B cell (primary cell): ENCODE results near the gene ATG7. TPM values are rescaled to one million over a fixed set of nuclear protein-coding genes. Genes with fewer than 3 reads are reported as not detected.

ENCODE experiments used
- ATAC-seq: fragments of 200-7000 bp; cut with Tn5 transposase; one replicate; pipeline ENCODE4 v1.10.0; 2021; ENCODE audit warnings: low read depth, mild to moderate bottlenecking, moderate number of reproducible peaks, moderate library complexity
- CTCF ChIA-PET: fragments of 350-600 bp; sonication (Branson Sonifier 250); formaldehyde crosslinking; loops from one replicate; lab custom pipeline; 2021; ENCODE audit warnings: antibody characterized with exemption, inconsistent platforms; lab: Charles Lee
- POLR2A ChIA-PET: fragments of 350-600 bp; sonication (Branson Sonifier 250); formaldehyde crosslinking; loops from one replicate; lab custom pipeline; 2021; ENCODE audit warnings: antibody characterized with exemption; lab: Charles Lee
- DNase-seq: peaks from one replicate; pipeline ENCODE4 v3.0.0; 2013
- H2AFZ ChIP-seq: 2 replicates; pipeline ENCODE4 v1.6.1; 2012; ENCODE audit warnings: mild to moderate bottlenecking, low read depth, low read length; ENCODE audit not compliant: insufficient read depth, poor library complexity, severe bottlenecking
- H3K27ac ChIP-seq, 2 donors: 1 replicate in 1 of 2; 2 replicates in 1 of 2; pipeline ENCODE4 v1.5.1; 2012 to 2013; ENCODE audit warnings: low read length in 2 of 2, mild to moderate bottlenecking in 2 of 2, moderate library complexity in 1 of 2
- H3K27me3 ChIP-seq, 4 experiments: fragments of 200-600 bp in 1 of 4; sonication (generic) in 1 of 4; replicated peaks in 1 of 4; 1 replicate in 2 of 4; 2 replicates in 2 of 4; pipeline versions ENCODE4 v1.6.1 to v1.7.0; 2013 to 2016; ENCODE audit warnings: low read length in 3 of 4, mild to moderate bottlenecking in 2 of 4, mixed read lengths in 1 of 4, moderate library complexity in 1 of 4; ENCODE audit not compliant: insufficient read depth in 4 of 4, control insufficient read depth in 3 of 4; ENCODE audit errors: control extremely low read depth in 1 of 4
- H3K36me3 ChIP-seq, 2 experiments: replicated peaks in 1 of 2; 1 replicate in 1 of 2; 2 replicates in 1 of 2; pipeline versions ENCODE4 v1.6.1 to v1.7.1; 2013; ENCODE audit warnings: low read length in 1 of 2; ENCODE audit not compliant: insufficient read depth in 2 of 2, control insufficient read depth in 1 of 2; ENCODE audit errors: control extremely low read depth in 1 of 2, extremely low read depth in 1 of 2
- H3K4me1 ChIP-seq, 2 donors: fragments of 200-600 bp in 1 of 2; sonication (generic) in 1 of 2; 1 replicate in 1 of 2; 2 replicates in 1 of 2; pipeline versions ENCODE4 v1.5.1 to v1.6.1; 2013 to 2017; ENCODE audit warnings: low read length in 2 of 2; ENCODE audit not compliant: control insufficient read depth in 2 of 2, insufficient read depth in 2 of 2
- H3K4me2 ChIP-seq: replicated peaks from 2 replicates; pipeline ENCODE3; 2012; ENCODE audit warnings: mild to moderate bottlenecking, low read depth, low read length; ENCODE audit not compliant: poor library complexity, severe bottlenecking
- H3K4me3 ChIP-seq, 5 experiments: fragments of 200-600 bp in 1 of 5; sonication (generic) in 1 of 5; 1 replicate in 3 of 5; 2 replicates in 2 of 5; pipeline versions ENCODE4 v1.5.1 to v1.7.0; 2011 to 2016; ENCODE audit warnings: low read length in 4 of 5, mild to moderate bottlenecking in 4 of 5, low read depth in 2 of 5, control low read depth in 1 of 5, moderate library complexity in 1 of 5; ENCODE audit not compliant: insufficient read depth in 1 of 5; ENCODE audit errors: control extremely low read depth in 1 of 5, extremely low read depth in 1 of 5
- H3K79me2 ChIP-seq: fragments of 200-600 bp; sonication (generic); one replicate; pipeline ENCODE4 v1.6.0; 2016; ENCODE audit warnings: low read length; ENCODE audit not compliant: control insufficient read depth, insufficient read depth
- H3K9ac ChIP-seq: fragments of 200-600 bp; sonication (generic); 2 replicates; pipeline ENCODE4 v1.6.1; 2017; ENCODE audit warnings: mild to moderate bottlenecking, low read length, moderate library complexity
- H3K9me3 ChIP-seq, 3 donors: one replicate each; pipeline versions ENCODE4 v1.6.1 to v1.7.1; 2013; ENCODE audit warnings: low read length in 2 of 3; ENCODE audit not compliant: control insufficient read depth in 2 of 3, insufficient read depth in 1 of 3; ENCODE audit errors: control extremely low read depth in 1 of 3
- H4K20me1 ChIP-seq: 2 replicates; pipeline ENCODE4 v1.6.0; 2012; ENCODE audit warnings: mild to moderate bottlenecking, low read length; ENCODE audit not compliant: insufficient read depth, control insufficient read depth, poor library complexity, severe bottlenecking
- H3K27ac Mint-ChIP-seq: one replicate; pipeline ENCODE4 v1.8.0; 2021; ENCODE audit warnings: mixed read lengths
- H3K27me3 Mint-ChIP-seq: one replicate; pipeline ENCODE4 v1.8.0; 2021; ENCODE audit warnings: mixed read lengths
- H3K4me1 Mint-ChIP-seq: one replicate; pipeline ENCODE4 v1.8.0; 2021; ENCODE audit warnings: mixed read lengths
- H3K4me3 Mint-ChIP-seq: one replicate; pipeline ENCODE4 v1.8.0; 2021; ENCODE audit warnings: mixed read lengths
- H3K9me3 Mint-ChIP-seq: one replicate; pipeline ENCODE4 v1.8.0; 2022; ENCODE audit warnings: mixed read lengths; ENCODE audit not compliant: insufficient read depth
- EZH2 ChIP-seq: IDR thresholded peaks from 2 replicates; pipeline ENCODE4 v1.6.1; 2012; ENCODE audit warnings: borderline replicate concordance, low read depth, mild to moderate bottlenecking, moderate library complexity, low read length; ENCODE audit not compliant: insufficient read depth, poor library complexity, severe bottlenecking
- WGBS: methylation state at CpG from one replicate; pipeline ENCODE4 v1.1.5; 2013; ENCODE audit warnings: missing lambda C conversion rate; ENCODE audit not compliant: insufficient coverage; 5-methylcytosine and 5-hydroxymethylcytosine counted together
- intact Hi-C: fragments of 100-400 bp; cut with micrococcal nuclease; formaldehyde crosslinking; loops from one replicate; pipeline ENCODE4 v1.10.0; 2022
- polyA plus RNA-seq: library from polyadenylated mRNA; depleted of rRNA; stranded (reverse); fragments of >200 nt; gene quantifications from 2 replicates; pipeline ENCODE4 v1.2.3, GENCODE V29; 2012
- total RNA-seq, 2 donors: library from RNA; stranded (reverse); fragments of 120-200 nt in 1 of 2; gene quantifications; 1 replicate in 1 of 2; 2 replicates in 1 of 2; pipeline versions ENCODE4 v1.2.3 to v1.2.4, GENCODE V29; 2013 to 2022
- TF ChIP-seq, protein P1 (sequence below): fragments of 200-600 bp; IDR thresholded peaks from one replicate; pipeline ENCODE4 v1.8.0; 2022; ENCODE audit warnings: antibody characterized with exemption, mild to moderate bottlenecking

The ATG7 gene
- total and polyA plus RNA-seq, 2 donors (not counting 1 experiment from before 2014, with no cell fraction given) = 13.9 to 66.4 TPM

- Mint-ChIP-seq H3K4me3 (no peak overlapping the region), H3K27ac (no peak overlapping the region), H3K4me1 (peaks cover 6% of the 10 kb centered on the region), H3K27me3 (no peaks in the 10 kb centered on the region), H3K9me3 (no peaks in the 10 kb centered on the region)
- ATAC-seq = no peak
- no peaks in the 10 kb centered on the region for H3K79me2 ChIP-seq
- H3K4me2 ChIP-seq = no peak overlapping the region
- ChIA-PET POLR2A (no interaction called here), CTCF (no interaction called here)
- DNase-seq = no peak
- intact Hi-C loops = no loop called here
- H3K9ac ChIP-seq = no peak overlapping the region
- H3K4me3 ChIP-seq = no peak overlapping the region
- WGBS = 98% methylated on average over 5 of the region's 6 CpGs
- no peaks in the 10 kb centered on the region for H3K9me3 ChIP-seq
- peaks cover 2 to 70% of the 10 kb centered on the region in 2 experiments for H3K36me3 ChIP-seq
- no peak overlapping the region for H3K27ac ChIP-seq
- no peaks in the 10 kb centered on the region for H3K4me1 ChIP-seq
- no peaks in the 10 kb centered on the region for H3K27me3 ChIP-seq
- no peak overlapping the region for H2AFZ ChIP-seq
- no peak for TF ChIP-seq EZH2
- TF ChIP-seq, protein P1, sequence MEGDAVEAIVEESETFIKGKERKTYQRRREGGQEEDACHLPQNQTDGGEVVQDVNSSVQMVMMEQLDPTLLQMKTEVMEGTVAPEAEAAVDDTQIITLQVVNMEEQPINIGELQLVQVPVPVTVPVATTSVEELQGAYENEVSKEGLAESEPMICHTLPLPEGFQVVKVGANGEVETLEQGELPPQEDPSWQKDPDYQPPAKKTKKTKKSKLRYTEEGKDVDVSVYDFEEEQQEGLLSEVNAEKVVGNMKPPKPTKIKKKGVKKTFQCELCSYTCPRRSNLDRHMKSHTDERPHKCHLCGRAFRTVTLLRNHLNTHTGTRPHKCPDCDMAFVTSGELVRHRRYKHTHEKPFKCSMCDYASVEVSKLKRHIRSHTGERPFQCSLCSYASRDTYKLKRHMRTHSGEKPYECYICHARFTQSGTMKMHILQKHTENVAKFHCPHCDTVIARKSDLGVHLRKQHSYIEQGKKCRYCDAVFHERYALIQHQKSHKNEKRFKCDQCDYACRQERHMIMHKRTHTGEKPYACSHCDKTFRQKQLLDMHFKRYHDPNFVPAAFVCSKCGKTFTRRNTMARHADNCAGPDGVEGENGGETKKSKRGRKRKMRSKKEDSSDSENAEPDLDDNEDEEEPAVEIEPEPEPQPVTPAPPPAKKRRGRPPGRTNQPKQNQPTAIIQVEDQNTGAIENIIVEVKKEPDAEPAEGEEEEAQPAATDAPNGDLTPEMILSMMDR = no peak
- no peaks in the 10 kb centered on the region for H4K20me1 ChIP-seq
Observed at GRCh38 chr3:11304175-11304574, 32.0 kb downstream of the ATG7 start.

GRCh38 chr3:11305509-11305908 lies 33.3 kb downstream of the ATG7 start:
- no peaks in the 10 kb centered on the region for H3K79me2 ChIP-seq

More at GRCh38 chr3:11305509-11305908, 33.3 kb downstream of the ATG7 start:
- Mint-ChIP-seq H3K9me3 (no peaks in the 10 kb centered on the region), H3K4me1 (peaks cover 6% of the 10 kb centered on the region), H3K4me3 (no peak overlapping the region), H3K27me3 (no peaks in the 10 kb centered on the region), H3K27ac (peak overlapping the region; percentile 65)
- no peak for ATAC-seq
- Histone ChIP-seq H3K9ac (no peak overlapping the region), H4K20me1 (no peaks in the 10 kb centered on the region), H2AFZ (no peak overlapping the region), H3K27me3 (no peaks in the 10 kb centered on the region), H3K36me3 (peaks cover 4 to 64% of the 10 kb centered on the region in 2 experiments), H3K27ac (no peak overlapping the region), H3K9me3 (no peaks in the 10 kb centered on the region), H3K4me2 (no peak overlapping the region), H3K4me1 (no peaks in the 10 kb centered on the region), H3K4me3 (no peak overlapping the region)
- CTCF ChIA-PET = interaction anchor here (1.4 to 1.9 kb wide), 2 partner anchors 30 to 69 kb away, joined by 4 to 7 read pairs; no protein-coding TSS in a partner anchor
- TF ChIP-seq EZH2 = no peak
- intact Hi-C loops = no loop called here
- DNase-seq = no peak
- 88% methylated on average over 1 of the region's 1 CpG for WGBS
- POLR2A ChIA-PET = no interaction called here
